Measurements from ENCODE around the gene TEX264.
A peak's percentile ranks its signal among the peaks of the same experiment; 100 is the strongest.

TEX264 gene

DNA sequence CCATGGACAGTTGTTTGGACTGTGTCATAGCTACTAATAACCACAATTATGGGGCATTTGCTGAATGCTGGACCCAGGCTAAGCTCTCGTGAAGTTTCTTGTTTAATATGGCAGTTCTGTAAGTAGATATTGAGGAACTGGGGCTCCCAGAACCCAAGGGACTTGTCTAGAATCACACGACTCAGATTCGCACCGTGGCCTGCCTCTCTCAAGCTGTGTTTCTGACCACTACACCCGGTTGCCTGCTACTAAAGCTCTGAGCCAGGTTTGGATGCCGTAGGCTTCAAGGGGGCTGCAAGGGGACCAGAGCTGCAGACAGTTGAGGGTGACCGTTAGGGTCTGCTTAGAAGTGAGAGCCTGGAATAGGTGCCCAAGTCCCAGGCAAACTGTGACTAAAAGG, 11.5 kb downstream of the TEX264 start:
- no peak for TF ChIP-seq Cebpa-rat (IDR thresholded peaks at IDR 0.05)
- Histone ChIP-seq H3K4me2 (peak overlapping the region; percentile 93 to 100 (median 98)), H3K9ac (peak overlapping the region; percentile 68 to 79 (median 73))

DNA sequence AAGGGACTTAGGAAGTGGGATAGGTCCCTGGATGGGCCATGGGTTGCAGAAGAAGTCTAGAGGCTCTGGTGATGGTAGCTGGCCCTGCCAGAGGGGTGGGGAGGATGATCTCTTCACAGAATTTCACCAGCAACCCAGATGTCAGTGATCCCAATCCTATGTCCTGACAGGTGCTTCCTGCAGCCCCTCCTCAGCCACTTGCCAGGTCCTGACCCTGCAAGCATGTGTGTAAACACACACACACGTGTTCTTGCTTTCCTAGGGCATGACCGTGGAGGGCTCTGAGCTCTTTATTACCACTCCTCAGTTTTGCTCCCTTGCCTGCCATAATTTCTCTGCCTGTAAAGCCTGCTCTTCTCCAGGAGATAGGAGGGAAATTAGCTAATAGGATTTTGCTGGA, 12.5 kb downstream of the TEX264 start:
- H3K4me1 ChIP-seq: peaks cover 99 to 100% (median 100%) of the 10 kb centered on the region in 10 experiments
- H3K27ac ChIP-seq: peak overlapping the region in 10 of 11 experiments; percentile 78 to 87 (median 86); a peak in 18 of 22 replicates
- H3K27me3 ChIP-seq: no peaks in the 10 kb centered on the region
- peak overlapping the region in 7 of 10 experiments; percentile 23 to 67 (median 55); a peak in 11 of 20 replicates for H3K4me3 ChIP-seq
- H4K20me1 ChIP-seq: peaks cover 0 to 47% (median 8%) of the 10 kb centered on the region in 11 experiments; a peak in 8 of 22 replicates
- peak overlapping the region; percentile 93 to 100 (median 98) for H3K4me2 ChIP-seq
- H3K36me3 ChIP-seq: peaks cover 19 to 72% (median 35%) of the 10 kb centered on the region in 11 experiments
- H3K9me3 ChIP-seq (replicated peaks in 1 of 11): no peaks in the 10 kb centered on the region
- TF ChIP-seq Cebpa-rat (IDR thresholded peaks at IDR 0.05): no peak
- H3K9ac ChIP-seq: peak overlapping the region; percentile 68 to 79 (median 73); a peak in 20 of 22 replicates

More for the DNA sequence above, 11.5 kb downstream of the TEX264 start:
- Histone ChIP-seq H3K4me1 (peaks cover 92 to 100% (median 100%) of the 10 kb centered on the region in 10 experiments), H3K9me3 (replicated peaks in 1 of 11) (no peaks in the 10 kb centered on the region), H4K20me1 (peaks cover 0 to 50% (median 1%) of the 10 kb centered on the region in 11 experiments; a peak in 7 of 22 replicates), H3K36me3 (peaks cover 19 to 72% (median 33%) of the 10 kb centered on the region in 11 experiments), H3K4me3 (peak overlapping the region in 7 of 10 experiments; percentile 23 to 67 (median 55); a peak in 14 of 20 replicates), H3K27me3 (no peaks in the 10 kb centered on the region), H3K27ac (peak overlapping the region; percentile 32 to 87 (median 83); a peak in 21 of 22 replicates)

DNA sequence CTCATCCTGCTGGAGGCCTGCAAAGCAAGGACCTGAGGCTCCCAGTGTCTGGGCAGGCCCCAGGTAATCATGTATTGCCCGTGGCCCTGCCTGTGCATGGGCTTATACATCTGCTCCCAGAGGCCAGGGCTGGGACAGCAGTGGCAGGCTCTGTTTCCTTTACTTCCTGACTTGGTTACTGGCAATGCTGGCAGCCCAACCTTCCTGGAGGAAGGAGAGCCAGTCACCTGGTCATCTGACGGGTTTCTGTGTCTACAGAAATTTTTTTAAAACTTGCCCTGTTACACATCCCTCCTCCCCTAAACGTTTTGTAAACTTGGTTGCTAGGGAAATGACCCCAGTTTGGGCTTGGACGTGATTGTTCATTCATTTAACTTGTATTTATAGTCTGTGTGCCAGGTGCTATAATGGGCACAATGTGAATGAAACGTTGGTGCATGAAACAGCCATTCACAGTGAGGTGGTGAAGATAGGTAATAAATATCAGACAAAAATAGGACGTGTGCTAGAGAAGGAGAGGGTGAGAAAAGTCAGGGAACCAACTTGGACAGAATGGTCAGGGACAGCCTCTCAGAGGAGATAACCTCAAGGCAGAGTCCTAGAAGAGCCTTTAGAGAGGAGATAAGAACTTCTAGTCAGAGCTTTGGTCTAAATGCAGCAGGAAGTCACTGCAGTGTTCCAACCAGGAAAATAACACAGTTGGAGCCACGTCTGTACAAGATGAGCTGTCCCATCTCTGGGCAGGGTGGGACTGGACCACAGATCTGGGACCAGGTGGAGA, 14.1 kb downstream of the TEX264 start:
- Histone ChIP-seq H3K4me3 (peak overlapping the region in 8 of 10 experiments; percentile 14 to 67 (median 52); a peak in 12 of 20 replicates), H3K27ac (peak overlapping the region; percentile 59 to 87 (median 84); a peak in 21 of 22 replicates), H3K4me2 (peak overlapping the region; percentile 93 to 100 (median 98)), H3K4me1 (peaks cover 99 to 100% (median 100%) of the 10 kb centered on the region in 10 experiments), H4K20me1 (peaks cover 4 to 48% (median 19%) of the 10 kb centered on the region in 11 experiments; a peak in 10 of 22 replicates), H3K9ac (peak overlapping the region; percentile 67 to 79 (median 72); a peak in 21 of 22 replicates), H3K9me3 (replicated peaks in 1 of 11) (no peaks in the 10 kb centered on the region), H3K27me3 (no peaks in the 10 kb centered on the region), H3K36me3 (peaks cover 32 to 72% (median 48%) of the 10 kb centered on the region in 11 experiments)
- TF ChIP-seq Cebpa-rat (IDR thresholded peaks at IDR 0.05): no peak

DNA sequence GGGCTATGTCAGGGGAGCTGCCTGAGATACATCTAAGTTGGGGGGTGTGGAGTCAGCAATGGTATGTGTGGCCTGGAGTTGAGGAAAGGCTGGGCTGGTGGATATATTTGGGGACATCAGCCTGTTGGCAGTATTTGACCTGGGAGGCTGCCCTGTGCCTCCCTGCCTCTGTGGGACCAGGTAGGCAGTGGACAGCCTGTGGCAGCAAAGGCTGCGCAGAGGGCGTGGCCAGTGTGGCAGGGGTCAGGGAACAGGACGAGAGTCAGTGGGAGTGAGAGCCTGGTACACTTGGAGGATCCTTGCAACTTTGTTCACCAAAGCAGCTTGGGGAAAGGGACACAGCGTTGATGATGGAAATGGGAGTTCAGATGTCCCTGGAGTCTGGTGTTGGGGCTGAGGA, 15.0 kb downstream of the TEX264 start:
- H3K27ac ChIP-seq: peak overlapping the region; percentile 59 to 87 (median 84); a peak in 21 of 22 replicates
- H3K36me3 ChIP-seq: peaks cover 41 to 74% (median 56%) of the 10 kb centered on the region in 11 experiments
- H3K4me2 ChIP-seq: peak overlapping the region; percentile 93 to 100 (median 98)
- peaks cover 10 to 52% (median 27%) of the 10 kb centered on the region in 11 experiments; a peak in 17 of 22 replicates for H4K20me1 ChIP-seq
- TF ChIP-seq Cebpa-rat (IDR thresholded peaks at IDR 0.05): no peak
- H3K4me1 ChIP-seq: peaks cover 97 to 100% (median 99%) of the 10 kb centered on the region in 10 experiments
- H3K9ac ChIP-seq: peak overlapping the region; percentile 67 to 79 (median 72)
- no peaks in the 10 kb centered on the region for H3K27me3 ChIP-seq
- no peaks in the 10 kb centered on the region for H3K9me3 ChIP-seq (replicated peaks in 1 of 11)
- peak overlapping the region in 9 of 10 experiments; percentile 14 to 67 (median 52); a peak in 16 of 20 replicates for H3K4me3 ChIP-seq

DNA sequence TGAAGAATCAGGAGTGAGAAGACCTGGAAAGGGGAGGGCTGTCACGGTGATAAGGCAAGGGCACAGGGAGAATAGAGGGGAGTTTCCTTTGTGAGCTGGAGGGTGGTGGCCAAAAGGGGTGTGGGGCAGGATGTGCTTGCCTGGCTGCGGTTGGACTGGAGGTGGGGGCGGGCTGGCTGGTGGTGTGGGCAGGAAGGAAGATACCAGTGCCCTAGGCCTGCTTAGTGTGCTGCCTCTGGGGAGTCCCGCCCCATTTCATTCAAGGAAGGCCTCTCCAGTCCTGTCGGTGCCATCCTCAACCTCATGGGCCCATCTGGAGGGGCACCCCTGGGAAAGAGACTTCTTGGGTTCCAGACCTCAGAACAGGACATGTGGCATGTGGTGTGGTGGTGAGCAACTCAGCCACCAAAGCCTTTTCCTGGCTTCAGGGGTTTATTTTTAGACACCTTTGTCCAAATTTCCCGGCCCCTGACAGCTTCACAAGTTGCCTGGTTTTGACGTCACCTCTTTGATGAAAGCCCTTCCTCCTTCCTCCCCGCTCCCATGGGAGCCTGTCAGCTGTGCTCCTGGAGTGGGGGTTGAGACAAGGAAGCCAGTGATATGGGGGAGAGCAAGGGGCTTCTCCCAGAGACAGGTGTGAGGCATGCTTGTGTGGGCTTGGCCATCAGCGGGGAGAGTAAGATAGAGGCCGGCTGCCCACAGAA, 15.6 kb downstream of the TEX264 start:
- H3K27ac ChIP-seq: peak overlapping the region; percentile 59 to 87 (median 84)
- no peak for TF ChIP-seq Cebpa-rat (IDR thresholded peaks at IDR 0.05)
- H4K20me1 ChIP-seq: peaks cover 16 to 51% (median 33%) of the 10 kb centered on the region in 11 experiments; a peak in 17 of 22 replicates
- no peaks in the 10 kb centered on the region for H3K27me3 ChIP-seq
- peaks cover 47 to 80% (median 62%) of the 10 kb centered on the region in 11 experiments for H3K36me3 ChIP-seq
- H3K4me3 ChIP-seq: peak overlapping the region in 9 of 10 experiments; percentile 14 to 67 (median 52); a peak in 15 of 20 replicates
- H3K4me2 ChIP-seq: peak overlapping the region; percentile 93 to 100 (median 98)
- peaks cover 92 to 100% (median 96%) of the 10 kb centered on the region in 10 experiments for H3K4me1 ChIP-seq
- H3K9ac ChIP-seq: peak overlapping the region; percentile 67 to 79 (median 72)
- no peaks in the 10 kb centered on the region for H3K9me3 ChIP-seq (replicated peaks in 1 of 11)

DNA sequence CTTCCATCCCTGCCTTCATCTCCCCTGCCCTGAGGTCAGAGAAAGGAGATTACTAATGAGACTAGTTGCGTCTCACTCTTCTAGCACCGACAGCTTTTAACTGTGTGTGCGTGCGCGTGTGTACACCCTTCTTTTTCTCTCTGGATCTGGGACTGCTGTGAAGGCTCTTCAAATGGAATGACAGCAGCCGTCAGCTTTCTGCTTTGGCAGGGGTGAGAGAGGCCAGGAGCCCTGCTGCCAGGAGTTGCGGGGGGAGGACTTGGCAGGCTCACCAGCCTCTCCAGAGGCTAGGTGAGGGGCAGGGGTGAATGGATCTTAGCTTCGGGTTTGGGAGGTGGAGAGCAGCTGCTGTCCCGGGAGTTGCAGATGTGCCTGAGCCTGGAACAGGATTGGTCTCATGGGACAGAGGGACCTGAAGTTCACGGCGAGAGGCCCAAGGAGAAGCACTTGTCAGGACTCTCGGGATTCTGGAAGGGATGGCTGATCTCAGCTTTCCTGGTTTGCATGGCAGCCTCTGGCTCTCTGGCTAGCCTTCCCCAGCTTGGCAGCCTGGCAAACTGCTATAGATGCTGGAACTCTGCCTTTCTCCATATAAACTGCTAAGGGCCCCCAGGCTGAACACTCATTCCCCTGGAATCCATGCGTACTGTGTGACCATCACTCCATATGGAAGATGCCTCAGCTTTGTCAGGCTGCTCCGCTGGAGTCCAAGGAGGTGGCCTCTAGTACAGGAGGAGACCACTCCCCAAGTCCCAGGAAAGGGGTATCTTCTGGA, 16.6 kb downstream of the TEX264 start:
- Histone ChIP-seq H3K9ac (peak overlapping the region; percentile 67 to 79 (median 72)), H3K27ac (peak overlapping the region; percentile 59 to 87 (median 84)), H3K4me2 (peak overlapping the region; percentile 93 to 100 (median 98)), H3K4me1 (peaks cover 83 to 90% (median 87%) of the 10 kb centered on the region in 10 experiments), H4K20me1 (peaks cover 26 to 51% (median 33%) of the 10 kb centered on the region in 11 experiments; a peak in 17 of 22 replicates), H3K9me3 (replicated peaks in 1 of 11) (peaks cover 0 to 8% (median 2%) of the 10 kb centered on the region in 11 experiments; a peak in 8 of 22 replicates), H3K4me3 (peak overlapping the region in 7 of 10 experiments; percentile 19 to 67 (median 52); a peak in 12 of 20 replicates), H3K36me3 (peaks cover 56 to 87% (median 71%) of the 10 kb centered on the region in 11 experiments), H3K27me3 (no peaks in the 10 kb centered on the region)
- TF ChIP-seq Cebpa-rat (IDR thresholded peaks at IDR 0.05): no peak

DNA sequence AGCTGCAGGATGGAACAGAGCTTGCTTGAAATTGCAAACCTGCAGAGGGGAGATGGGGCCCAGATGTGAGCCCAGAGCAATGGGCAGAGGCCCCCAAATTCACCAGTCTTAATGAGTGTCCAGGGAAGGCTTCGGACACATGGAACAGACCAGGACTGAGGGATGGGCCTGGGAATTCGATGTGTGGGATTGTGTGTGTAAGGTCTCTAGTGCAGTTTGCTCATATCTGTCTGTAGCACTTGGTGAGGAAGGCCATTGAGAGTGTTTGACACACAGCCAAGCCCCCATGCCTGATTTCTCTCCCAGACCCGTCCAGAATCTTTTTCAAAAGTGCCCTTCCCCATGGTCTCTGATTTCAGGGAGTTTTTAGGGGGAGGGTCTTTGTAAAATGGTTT, 17.2 kb downstream of the TEX264 start:
- H3K27ac ChIP-seq: peak overlapping the region in 4 of 11 experiments; percentile 81 to 86 (median 85); a peak in 8 of 22 replicates
- no peak for TF ChIP-seq Cebpa-rat (IDR thresholded peaks at IDR 0.05)
- H4K20me1 ChIP-seq: peaks cover 27 to 52% (median 36%) of the 10 kb centered on the region in 11 experiments; a peak in 17 of 22 replicates
- H3K4me1 ChIP-seq: peaks cover 78 to 90% (median 81%) of the 10 kb centered on the region in 10 experiments
- H3K36me3 ChIP-seq: peaks cover 62 to 87% (median 77%) of the 10 kb centered on the region in 11 experiments
- H3K4me3 ChIP-seq: no peak overlapping the region; a peak in 1 of 20 replicates
- H3K4me2 ChIP-seq: peak overlapping the region; percentile 93 to 100 (median 98)
- no peaks in the 10 kb centered on the region for H3K27me3 ChIP-seq
- peak overlapping the region in 8 of 11 experiments; percentile 67 to 79 (median 73); a peak in 9 of 22 replicates for H3K9ac ChIP-seq
- H3K9me3 ChIP-seq (replicated peaks in 1 of 11): peaks cover 0 to 14% (median 8%) of the 10 kb centered on the region in 11 experiments; a peak in 14 of 22 replicates
